ENCODE measurements around the gene CLIC3. TPM values are rescaled to one million over a fixed set of nuclear protein-coding genes. Genes with fewer than 3 reads are reported as not detected.
"Not testable (repeated sequence)": the region's sequence is repeated elsewhere in the genome, so short reads cannot be mapped to it uniquely, and the experiment has no call there.

The CLIC3 gene
- total RNA-seq, 2 experiments from 2014 or later: not detected

GRCh38 chr9:137037483-137037882 lies 41.1 kb upstream of the CLIC3 start:
- ATAC-seq (no peak), DNase-seq (no peak)
- Mint-ChIP-seq H3K4me1 (peaks cover 19% of the 10 kb centered on the region), H3K9me3 (ENCODE audit: low read depth) (no peaks in the 10 kb centered on the region), H3K4me3 (no peak overlapping the region), H3K36me3 (ENCODE audit: low read depth) (no peaks in the 10 kb centered on the region), H3K27ac (no peak overlapping the region), H3K27me3 (no peaks in the 10 kb centered on the region)
- intact Hi-C loops (cut with DNase I, micrococcal nuclease): loop anchor here in 1 of 2 experiments (10.0 kb wide), 1 partner anchor 193 kb away; the partner anchor contains the start of genes AJM1 and PHPT1
- ChIA-PET POLR2A (no interaction called here), CTCF (interaction anchor here (1.9 to 3.2 kb wide), 3 partner anchors 8 to 31 kb away, joined by 4 to 12 read pairs (median 6); no protein-coding TSS in a partner anchor)

- Mint-ChIP-seq H3K9me3 (ENCODE audit: low read depth) (no peaks in the 10 kb centered on the region), H3K27me3 (no peaks in the 10 kb centered on the region), H3K36me3 (ENCODE audit: low read depth) (no peaks in the 10 kb centered on the region), H3K27ac (no peak overlapping the region), H3K4me3 (no peak overlapping the region), H3K4me1 (peaks cover 22% of the 10 kb centered on the region)
- ATAC-seq: no peak
- CTCF ChIA-PET: interaction anchor here (1.9 to 3.2 kb wide), 3 partner anchors 7 to 31 kb away, joined by 4 to 12 read pairs (median 6); no protein-coding TSS in a partner anchor
- DNase-seq: no peak
- POLR2A ChIA-PET: no interaction called here
- intact Hi-C loops (cut with DNase I, micrococcal nuclease): loop anchor here in 1 of 2 experiments (10.0 kb wide), 1 partner anchor 192 kb away; the partner anchor contains the start of genes AJM1 and PHPT1
Measured at GRCh38 chr9:137037035-137037434, 40.7 kb upstream of the CLIC3 start.

GRCh38 chr9:137035937-137036336 lies 39.6 kb upstream of the CLIC3 start:
- no peaks in the 10 kb centered on the region for H3K9me3 Mint-ChIP-seq (ENCODE audit: low read depth)
- DNase-seq (no peak), ATAC-seq (no peak)
- no peak overlapping the region for H3K4me3 Mint-ChIP-seq
- H3K4me1 Mint-ChIP-seq: peaks cover 28% of the 10 kb centered on the region
- intact Hi-C loops (cut with DNase I, micrococcal nuclease): loop anchor here (1.0 to 10.0 kb wide), 6 partner anchors 87 to 249 kb away; partner anchors contain the start of genes AJM1 (in 1 of the 2), FBXW5 (in 1 of the 2), PHPT1 (in 1 of the 2) and TMEM141 (in 1 of the 2)
- H3K27me3 Mint-ChIP-seq: no peaks in the 10 kb centered on the region
- H3K36me3 Mint-ChIP-seq (ENCODE audit: low read depth): no peaks in the 10 kb centered on the region
- POLR2A ChIA-PET: no interaction called here
- no peak overlapping the region for H3K27ac Mint-ChIP-seq
- CTCF ChIA-PET: interaction anchor here (0.5 to 2.3 kb wide), 21 partner anchors 9 to 348 kb away, joined by 3 to 32 read pairs (median 5); partner anchors contain the start of gene SAPCD2

- Mint-ChIP-seq H3K27ac (no peak overlapping the region), H3K27me3 (no peaks in the 10 kb centered on the region), H3K9me3 (ENCODE audit: low read depth) (no peaks in the 10 kb centered on the region), H3K4me1 (peaks cover 33% of the 10 kb centered on the region), H3K36me3 (ENCODE audit: low read depth) (no peaks in the 10 kb centered on the region), H3K4me3 (peak overlapping the region; percentile 66)
- CTCF ChIA-PET: interaction anchor here (0.5 to 2.7 kb wide), 39 partner anchors 9 to 347 kb away, joined by 3 to 32 read pairs (median 5); partner anchors contain the start of genes AJM1, NPDC1, PAXX and SAPCD2
- ATAC-seq (no peak), DNase-seq (no peak)
- intact Hi-C loops (cut with DNase I, micrococcal nuclease): loop anchor here (1.0 to 10.0 kb wide), 6 partner anchors 86 to 248 kb away; partner anchors contain the start of genes AJM1 (in 1 of the 2), FBXW5 (in 1 of the 2), PHPT1 (in 1 of the 2) and TMEM141 (in 1 of the 2)
- POLR2A ChIA-PET: interaction anchor here (1.3 kb wide), 1 partner anchor 51 kb away, joined by 5 read pairs; no protein-coding TSS in a partner anchor
Measured at GRCh38 chr9:137035507-137035834, 39.1 kb upstream of the CLIC3 start.

GRCh38 chr9:137034709-137035506 lies 38.5 kb upstream of the CLIC3 start:
- intact Hi-C loops (cut with DNase I, micrococcal nuclease): loop anchor here (1.0 to 10.0 kb wide), 7 partner anchors 86 to 248 kb away; partner anchors contain the start of genes AJM1 (in 1 of the 2), FBXW5 (in 1 of the 2), PHPT1 (in 1 of the 2) and TMEM141 (in 1 of the 2)
- H3K9me3 Mint-ChIP-seq (ENCODE audit: low read depth): no peaks in the 10 kb centered on the region
- H3K27ac Mint-ChIP-seq: peak overlapping the region; percentile 83
- H3K4me1 Mint-ChIP-seq: peaks cover 38% of the 10 kb centered on the region
- ChIA-PET POLR2A (interaction anchor here (0.6 to 1.3 kb wide), 6 partner anchors 10 to 284 kb away, joined by 3 to 5 read pairs (median 4); no protein-coding TSS in a partner anchor), CTCF (interaction anchor here (0.6 to 2.7 kb wide), 47 partner anchors 8 to 347 kb away, joined by 3 to 32 read pairs (median 4); partner anchors contain the start of genes AJM1, MAN1B1, NPDC1 and PAXX)
- peak overlapping the region; percentile 66 for H3K4me3 Mint-ChIP-seq
- no peaks in the 10 kb centered on the region for H3K27me3 Mint-ChIP-seq
- peak; percentile 96 for DNase-seq
- H3K36me3 Mint-ChIP-seq (ENCODE audit: low read depth): no peaks in the 10 kb centered on the region
- peak; percentile 80 for ATAC-seq

GRCh38 chr9:137034039-137034708 lies 37.8 kb upstream of the CLIC3 start:
- POLR2A ChIA-PET: interaction anchor here (0.6 to 1.3 kb wide), 5 partner anchors 10 to 283 kb away, joined by 3 to 5 read pairs (median 4); no protein-coding TSS in a partner anchor
- CTCF ChIA-PET: interaction anchor here (0.6 to 2.7 kb wide), 32 partner anchors 7 to 305 kb away, joined by 3 to 32 read pairs (median 6); partner anchors contain the start of genes AJM1, MAN1B1, NPDC1 and PAXX
- intact Hi-C loops (cut with DNase I, micrococcal nuclease): loop anchor here in 1 of 2 experiments (1.0 to 10.0 kb wide), 2 partner anchors 86 to 189 kb away; partner anchors contain the start of genes AJM1 and PHPT1
- ATAC-seq (no peak), DNase-seq (no peak)
- H3K27ac Mint-ChIP-seq: peak overlapping the region; percentile 83
- no peaks in the 10 kb centered on the region for H3K36me3 Mint-ChIP-seq (ENCODE audit: low read depth)
- H3K9me3 Mint-ChIP-seq (ENCODE audit: low read depth): no peaks in the 10 kb centered on the region
- H3K4me3 Mint-ChIP-seq: peak overlapping the region; percentile 66
- no peaks in the 10 kb centered on the region for H3K27me3 Mint-ChIP-seq
- peaks cover 45% of the 10 kb centered on the region for H3K4me1 Mint-ChIP-seq

GRCh38 chr9:137033481-137033880 lies 37.1 kb upstream of the CLIC3 start:
- POLR2A ChIA-PET; H3K36me3 Mint-ChIP-seq (ENCODE audit: low read depth); DNase-seq; H3K9me3 Mint-ChIP-seq (ENCODE audit: low read depth); H3K27ac Mint-ChIP-seq; H3K4me3 Mint-ChIP-seq; ATAC-seq; H3K27me3 Mint-ChIP-seq: not testable (repeated sequence)
- H3K4me1 Mint-ChIP-seq: peaks cover 50% of the 10 kb centered on the region
- CTCF ChIA-PET: interaction anchor here (1.5 to 2.7 kb wide), 2 partner anchors 13 to 34 kb away, joined by 4 to 20 read pairs; partner anchors contain the start of gene NPDC1
- intact Hi-C loops (cut with DNase I, micrococcal nuclease): loop anchor here in 1 of 2 experiments (10.0 kb wide), 1 partner anchor 189 kb away; the partner anchor contains the start of genes AJM1 and PHPT1

GRCh38 chr9:137032858-137033257 lies 36.5 kb upstream of the CLIC3 start:
- CTCF ChIA-PET: interaction anchor here (0.6 to 1.5 kb wide), 4 partner anchors 35 to 239 kb away, joined by 3 to 5 read pairs (median 4); no protein-coding TSS in a partner anchor
- H3K4me3 Mint-ChIP-seq: peak overlapping the region; percentile 29
- H3K36me3 Mint-ChIP-seq (ENCODE audit: low read depth): no peaks in the 10 kb centered on the region
- peaks cover 50% of the 10 kb centered on the region for H3K4me1 Mint-ChIP-seq
- no peak for ATAC-seq
- peak overlapping the region; percentile 43 for H3K27ac Mint-ChIP-seq
- no peak for DNase-seq
- POLR2A ChIA-PET: no interaction called here
- no peaks in the 10 kb centered on the region for H3K27me3 Mint-ChIP-seq
- intact Hi-C loops (cut with DNase I, micrococcal nuclease): loop anchor here in 1 of 2 experiments (10.0 kb wide), 1 partner anchor 188 kb away; the partner anchor contains the start of genes AJM1 and PHPT1
- no peaks in the 10 kb centered on the region for H3K9me3 Mint-ChIP-seq (ENCODE audit: low read depth)

- peak; percentile 73 for DNase-seq
Measured at GRCh38 chr9:137031904-137032640, 35.7 kb upstream of the CLIC3 start, which contains the start of gene FUT7. Gene FUT7 (minus strand): TSS chr9:137032088. CDS start chr9:137031991, 97 bp downstream.

More at GRCh38 chr9:137031904-137032640, 35.7 kb upstream of the CLIC3 start, which contains the start of gene FUT7:
- Mint-ChIP-seq H3K27me3 (no peaks in the 10 kb centered on the region), H3K27ac (no peak within 1 kb of the TSS), H3K4me1 (peaks cover 52% of the 10 kb centered on the region), H3K36me3 (ENCODE audit: low read depth) (no peaks in the 10 kb centered on the region), H3K9me3 (ENCODE audit: low read depth) (no peaks in the 10 kb centered on the region), H3K4me3 (peak within 1 kb of the TSS; percentile 52)
- ATAC-seq: peak; percentile 7
- intact Hi-C loops (cut with DNase I, micrococcal nuclease): loop anchor here in 1 of 2 experiments (10.0 kb wide), 1 partner anchor 187 kb away; the partner anchor contains the start of genes AJM1 and PHPT1
- CTCF ChIA-PET: interaction anchor here (0.6 to 4.7 kb wide), 6 partner anchors 9 to 238 kb away, joined by 3 to 26 read pairs (median 4); partner anchors contain the start of gene MAN1B1
- POLR2A ChIA-PET: interaction anchor here (0.8 kb wide), 1 partner anchor 64 kb away, joined by 3 read pairs; no protein-coding TSS in a partner anchor

All from activated CD4-positive, alpha-beta T cell treated with anti-CD3 and anti-CD28 coated beads for 36 hours (primary cell).